CD4-positive, alpha-beta T cell treated with Interleukin-1 beta for 1 hour (primary cell): Measurements from ENCODE around the gene WDR82.

Experiments
- DNase-seq, 2 donors: peaks; one replicate each; pipeline ENCODE4 v3.0.0-alpha.2; 2020 to 2022

Gene WDR82

DNA sequence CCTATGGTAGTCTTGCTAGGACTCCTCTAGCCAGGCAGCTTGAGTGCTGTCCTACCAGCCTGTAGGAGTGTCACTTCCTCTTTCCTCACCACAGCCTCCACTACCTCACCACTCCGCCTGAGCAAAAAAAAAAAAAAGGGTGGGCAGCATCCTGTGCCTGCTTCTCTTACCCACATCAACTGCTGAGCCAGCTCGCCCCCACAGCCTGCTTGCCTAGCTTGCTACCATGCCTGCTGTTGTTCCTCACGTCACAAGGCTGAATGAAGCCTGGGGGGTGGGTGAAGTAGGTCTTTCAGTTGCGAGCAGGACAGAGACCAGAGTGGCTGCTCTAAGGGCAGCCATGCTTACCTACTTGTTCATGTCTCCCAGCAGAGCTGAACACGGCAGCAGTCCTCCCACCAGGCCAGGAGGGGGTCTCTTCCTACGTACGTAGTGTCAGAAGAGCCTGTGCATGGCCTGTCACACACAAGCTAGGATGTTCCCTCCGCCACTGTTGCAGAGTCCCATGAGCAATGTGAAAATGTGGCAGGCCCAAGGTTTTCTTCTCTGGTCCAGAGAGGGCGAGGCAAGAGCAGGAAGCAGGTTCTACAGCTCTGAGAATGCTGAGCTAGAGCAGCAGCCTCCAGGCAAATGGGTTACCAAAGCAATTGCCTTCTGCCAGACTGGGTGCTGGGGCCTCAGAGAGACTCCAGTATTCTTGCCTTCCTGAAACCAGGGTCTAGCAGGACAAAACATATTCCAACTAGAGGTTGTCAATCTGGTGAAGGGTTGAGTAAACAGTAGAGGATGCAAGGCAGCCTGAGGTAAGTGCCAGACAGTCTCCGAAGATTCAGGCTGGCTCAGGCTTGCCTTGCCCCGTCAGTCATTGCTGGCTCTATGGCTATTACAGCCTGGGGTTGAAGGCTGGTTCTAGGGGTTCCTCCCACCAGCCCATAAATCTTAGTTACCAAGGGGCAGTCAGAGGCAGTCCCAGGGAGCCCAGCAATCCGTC, 24.8 kb downstream of the WDR82 start:
- peak; percentile 87 to 90 for DNase-seq

DNA sequence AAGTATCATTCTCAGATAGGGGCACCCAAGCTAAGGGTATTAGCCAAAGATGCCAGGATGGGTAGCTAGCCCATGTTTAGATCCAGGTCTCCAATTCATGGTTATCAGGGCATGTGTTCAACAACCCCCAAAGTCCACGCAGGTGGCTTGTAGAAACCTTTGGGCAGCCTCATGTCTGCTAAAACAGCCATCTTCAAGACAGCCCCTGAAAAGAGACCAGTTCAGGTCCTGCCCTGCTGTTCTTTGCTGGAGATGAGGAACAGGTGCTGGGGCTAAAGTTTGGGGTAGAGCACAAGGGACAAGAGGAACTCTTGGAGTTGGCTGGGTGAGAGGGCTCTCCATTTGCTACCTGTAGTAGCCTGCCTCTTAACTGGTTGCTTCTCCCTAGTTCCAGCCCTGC, 28.3 kb downstream of the WDR82 start:
- DNase-seq = no peak

DNA sequence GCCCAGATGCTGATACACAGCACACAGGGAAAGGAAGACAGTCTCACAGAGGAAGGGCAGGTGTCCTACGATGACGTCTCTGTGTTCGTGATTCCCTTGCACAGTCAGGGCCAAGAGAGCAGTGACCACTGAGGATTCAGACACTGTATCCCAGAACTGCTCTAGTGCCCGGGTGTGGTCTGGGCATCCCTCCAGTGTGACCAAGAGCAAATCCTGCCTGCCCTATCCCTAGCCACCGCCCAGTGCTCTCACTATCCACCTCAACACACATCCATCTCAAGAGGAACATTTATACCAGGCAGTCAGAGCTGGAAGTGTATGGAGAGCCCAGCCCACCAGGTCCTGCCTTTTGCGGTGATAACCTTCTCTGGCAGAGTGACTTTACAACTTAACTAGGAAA, 28.8 kb downstream of the WDR82 start:
- DNase-seq = no peak

DNA sequence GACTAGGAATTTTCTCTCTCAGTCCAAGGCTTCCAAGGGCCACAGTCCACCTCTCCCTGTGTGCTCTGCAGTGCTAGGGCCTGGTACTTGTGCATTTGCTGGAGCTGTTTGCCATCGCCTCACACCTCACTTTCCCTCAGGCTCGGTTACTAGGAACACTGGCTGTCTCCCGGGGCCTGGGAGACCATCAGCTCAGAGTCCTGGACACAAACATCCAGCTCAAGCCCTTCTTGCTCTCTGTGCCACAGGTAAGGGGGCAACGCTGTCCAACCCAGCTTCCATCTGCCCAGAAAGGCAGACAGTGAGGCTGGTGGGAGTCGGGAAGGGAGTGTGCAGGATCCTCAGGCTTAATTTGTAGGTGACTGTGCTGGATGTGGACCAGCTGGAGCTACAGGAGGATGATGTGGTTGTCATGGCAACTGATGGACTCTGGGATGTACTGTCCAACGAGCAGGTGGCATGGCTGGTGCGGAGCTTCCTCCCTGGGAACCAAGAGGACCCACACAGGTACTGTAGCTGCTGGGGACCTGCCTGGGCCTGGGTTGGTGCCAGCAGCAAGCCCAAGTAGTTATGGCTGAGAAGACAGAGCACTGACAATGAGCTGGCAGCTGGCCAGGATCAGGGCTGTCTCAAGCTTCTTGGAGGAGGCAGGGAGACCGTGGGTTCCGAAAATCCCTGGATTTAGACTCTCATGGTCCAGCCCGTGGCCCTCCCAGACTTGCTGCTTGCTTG, 29.5 kb downstream of the WDR82 start:
- no peak for DNase-seq

DNA sequence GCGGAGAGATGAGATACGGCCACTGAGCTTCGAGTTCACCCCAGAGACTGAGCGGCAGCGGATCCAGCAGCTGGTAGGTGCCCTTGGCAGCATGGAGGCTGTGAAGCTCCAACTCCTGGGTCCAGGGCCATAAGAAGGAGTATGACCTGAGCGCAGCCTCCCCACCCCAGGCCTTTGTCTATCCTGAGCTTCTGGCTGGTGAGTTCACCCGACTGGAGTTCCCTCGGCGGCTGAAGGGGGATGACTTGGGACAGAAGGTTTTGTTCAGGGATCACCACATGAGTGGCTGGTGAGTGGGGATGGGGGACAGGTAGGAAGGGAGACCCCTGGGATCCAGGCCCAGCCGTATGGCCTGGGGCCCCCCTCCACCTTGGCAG, 30.3 kb downstream of the WDR82 start:
- DNase-seq = no peak

DNA sequence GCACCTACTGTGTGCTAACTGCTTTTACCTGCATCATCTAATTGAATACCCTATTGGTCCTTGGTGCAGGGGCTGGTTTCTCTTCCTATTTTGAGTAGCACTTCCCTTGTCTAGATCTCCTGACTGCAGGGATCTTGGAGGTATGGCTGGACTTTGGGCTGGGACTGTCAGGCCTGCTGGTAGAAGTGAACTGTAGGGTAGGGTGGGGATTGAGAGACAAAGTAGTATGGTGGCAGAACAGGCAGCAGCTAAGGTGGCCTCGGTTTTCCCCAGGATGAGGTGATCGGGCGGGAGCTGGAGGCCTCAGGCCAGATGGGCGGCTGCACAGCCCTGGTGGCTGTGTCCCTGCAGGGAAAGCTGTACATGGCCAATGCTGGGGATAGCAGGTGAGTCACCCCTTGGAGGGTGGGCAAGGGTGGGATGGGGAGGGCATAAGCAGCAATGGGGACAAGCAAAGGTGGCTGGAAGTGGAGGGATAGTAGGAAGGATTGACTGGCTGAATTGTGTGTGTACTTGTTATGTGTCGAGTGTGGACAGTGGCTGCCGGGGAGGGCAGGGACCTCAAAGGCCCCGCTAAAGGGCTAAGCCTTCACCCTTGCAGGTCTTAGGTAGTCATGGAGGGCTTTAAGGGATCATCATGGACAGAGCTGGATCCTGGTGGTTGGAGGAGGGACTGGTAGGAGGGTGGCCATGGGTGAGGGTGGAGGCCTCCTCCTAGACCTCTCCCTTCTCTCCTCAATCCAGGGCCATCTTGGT, 30.9 kb downstream of the WDR82 start:
- no peak for DNase-seq

DNA sequence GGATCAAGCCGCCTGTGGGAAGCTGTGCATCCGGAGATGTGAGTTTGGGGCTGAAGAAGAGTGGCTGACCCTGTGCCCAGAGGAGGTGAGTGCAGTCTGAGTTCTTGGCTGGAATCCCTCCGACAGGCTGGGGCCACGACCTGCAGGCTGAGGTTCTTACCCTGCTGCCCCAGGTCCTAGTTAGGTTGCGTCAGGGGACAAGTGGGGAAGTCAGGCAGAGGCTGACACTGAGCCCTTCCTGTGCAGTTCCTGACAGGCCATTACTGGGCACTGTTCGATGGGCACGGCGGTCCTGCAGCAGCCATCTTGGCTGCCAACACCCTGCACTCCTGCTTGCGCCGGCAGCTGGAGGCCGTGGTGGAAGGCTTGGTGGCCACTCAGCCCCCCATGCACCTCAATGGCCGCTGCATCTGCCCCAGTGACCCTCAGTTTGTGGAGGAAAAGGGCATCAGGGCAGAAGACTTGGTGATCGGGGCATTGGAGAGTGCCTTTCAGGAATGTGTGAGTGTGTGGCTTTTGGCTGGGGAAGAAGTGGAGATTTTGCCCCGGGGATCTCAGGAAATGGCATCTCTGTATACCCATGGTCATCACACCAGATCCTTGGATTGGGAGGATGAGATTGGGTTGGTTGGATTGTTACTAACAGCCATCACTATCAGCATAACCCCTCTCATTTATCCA, 31.6 kb downstream of the WDR82 start:
- DNase-seq = peak in 1 of 2 donors; percentile 45

DNA sequence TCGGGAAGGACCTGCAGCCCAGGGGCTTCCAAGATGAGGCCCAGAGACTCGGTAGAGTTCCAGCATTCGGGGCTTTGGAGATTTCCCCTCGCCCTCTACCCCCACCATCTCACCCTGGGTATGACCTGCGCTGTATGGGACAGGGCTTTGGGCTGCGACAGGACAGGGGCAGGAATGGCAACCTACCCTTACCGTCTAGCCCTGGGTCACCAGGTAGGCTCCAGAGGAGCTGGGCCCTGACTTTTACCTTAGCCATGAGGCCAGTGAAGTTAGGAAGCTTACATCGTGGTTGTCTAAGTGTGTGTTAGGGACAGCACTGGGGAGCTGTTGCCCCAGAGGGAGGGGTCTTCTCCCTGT, 32.2 kb downstream of the WDR82 start:
- DNase-seq = no peak

DNA sequence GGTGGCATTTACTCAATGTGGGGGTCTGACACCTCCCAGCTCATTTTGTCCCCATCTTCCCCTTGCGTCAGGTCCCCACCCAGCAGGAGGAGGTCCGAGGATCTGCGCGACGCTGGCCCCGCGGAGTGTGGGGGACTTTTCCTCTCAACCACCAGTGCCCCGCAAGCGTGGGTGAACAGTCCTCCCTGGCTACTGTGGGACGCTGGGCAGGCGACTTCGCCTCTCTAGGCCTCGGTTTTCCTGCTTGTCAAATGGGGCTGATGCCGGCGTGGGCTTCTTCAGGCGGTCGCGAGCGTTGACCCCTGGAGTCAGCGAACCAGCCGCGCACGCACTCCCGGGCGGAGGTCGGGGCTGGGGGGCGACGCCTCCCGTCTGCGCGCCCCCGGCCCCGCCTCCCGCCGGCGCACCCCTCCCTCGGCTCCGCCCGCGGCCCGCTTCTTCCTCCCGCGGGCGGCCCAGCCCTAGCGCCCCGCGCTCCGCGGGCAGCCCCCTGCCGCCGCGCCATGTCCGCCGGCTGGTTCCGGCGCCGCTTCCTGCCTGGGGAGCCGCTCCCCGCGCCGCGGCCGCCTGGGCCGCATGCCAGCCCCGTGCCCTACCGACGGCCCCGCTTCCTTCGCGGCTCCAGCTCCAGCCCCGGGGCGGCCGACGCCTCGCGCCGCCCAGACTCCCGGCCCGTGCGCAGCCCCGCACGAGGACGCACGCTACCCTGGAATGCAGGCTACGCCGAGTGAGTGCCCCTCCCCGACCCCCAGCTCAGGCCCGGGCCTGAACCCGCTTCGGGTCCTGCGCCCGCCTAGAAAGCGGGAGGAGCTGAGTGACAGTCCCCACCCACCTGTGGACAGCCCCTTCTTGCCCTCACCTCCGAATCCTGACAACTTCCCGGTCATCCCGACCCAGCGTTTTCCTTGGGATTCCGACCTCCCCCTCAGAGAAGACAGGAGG, 32.9 kb downstream of the WDR82 start, which contains the start of gene PPM1M:
Gene PPM1M (plus strand): TSS at position 438 of the 942 bp plus-strand sequence. CDS start 66 bp downstream, at position 504.
- peak; percentile 72 to 79 for DNase-seq

DNA sequence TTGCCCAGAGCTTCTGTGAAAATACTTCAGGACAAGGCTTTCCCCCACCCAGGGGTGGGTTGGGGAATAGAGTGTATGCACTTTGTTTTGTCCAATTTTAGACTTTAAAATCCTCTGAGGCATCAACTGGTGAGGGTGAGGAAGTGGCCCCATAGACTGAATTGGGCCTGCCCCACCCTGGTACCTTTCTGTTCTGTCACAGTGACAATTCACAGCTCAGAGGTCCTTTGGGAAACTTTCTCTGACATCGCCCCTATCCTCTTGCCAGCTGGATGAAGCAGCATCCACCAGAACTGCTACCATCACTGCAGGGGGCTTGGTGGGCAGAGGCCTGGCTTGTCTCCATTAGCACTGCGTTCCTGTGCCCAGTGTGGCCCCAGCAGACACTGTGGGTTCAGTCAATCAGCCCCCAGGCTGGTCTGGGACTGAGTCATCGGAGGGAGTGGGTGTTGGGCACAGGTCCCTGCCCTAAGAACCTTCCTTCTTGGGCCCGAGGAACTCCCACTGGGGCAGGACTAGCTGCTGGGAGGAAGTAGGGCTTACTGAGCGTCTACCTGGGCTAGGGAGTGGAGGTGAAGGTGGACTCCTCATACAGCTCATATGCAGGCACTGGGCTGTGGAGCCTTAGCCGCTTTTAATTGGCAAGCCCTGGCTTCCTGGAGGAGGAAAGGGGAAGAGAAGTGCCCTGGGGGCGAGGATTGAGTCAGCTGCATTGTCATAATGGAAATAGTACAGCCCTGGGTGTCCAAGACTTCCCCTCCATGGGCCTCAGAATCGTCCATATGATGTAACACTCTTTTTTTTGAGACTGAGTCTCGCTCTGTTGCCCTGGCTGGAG, 34.4 kb downstream of the WDR82 start:
- DNase-seq = peak in 1 of 2 donors; percentile 70

DNA sequence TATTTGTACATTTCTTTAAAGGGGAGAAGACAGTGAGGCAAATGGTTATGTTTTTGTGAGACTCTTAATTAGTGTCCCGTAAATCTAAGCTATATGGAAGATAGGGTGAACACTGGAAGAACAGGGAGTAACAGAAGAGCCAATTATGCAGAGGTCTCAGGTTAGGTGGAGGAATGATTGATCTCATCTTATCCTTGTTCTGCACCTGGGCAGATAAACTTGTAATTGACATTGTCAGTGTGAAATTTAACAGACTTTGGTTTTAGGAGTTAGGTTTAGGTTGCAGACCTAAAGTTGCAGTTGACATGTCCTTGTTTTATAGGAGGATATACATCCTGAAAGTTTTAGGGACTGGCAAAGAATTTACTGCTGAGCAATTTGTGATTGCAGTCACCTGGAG, 36.4 kb downstream of the WDR82 start:
- no peak for DNase-seq

DNA sequence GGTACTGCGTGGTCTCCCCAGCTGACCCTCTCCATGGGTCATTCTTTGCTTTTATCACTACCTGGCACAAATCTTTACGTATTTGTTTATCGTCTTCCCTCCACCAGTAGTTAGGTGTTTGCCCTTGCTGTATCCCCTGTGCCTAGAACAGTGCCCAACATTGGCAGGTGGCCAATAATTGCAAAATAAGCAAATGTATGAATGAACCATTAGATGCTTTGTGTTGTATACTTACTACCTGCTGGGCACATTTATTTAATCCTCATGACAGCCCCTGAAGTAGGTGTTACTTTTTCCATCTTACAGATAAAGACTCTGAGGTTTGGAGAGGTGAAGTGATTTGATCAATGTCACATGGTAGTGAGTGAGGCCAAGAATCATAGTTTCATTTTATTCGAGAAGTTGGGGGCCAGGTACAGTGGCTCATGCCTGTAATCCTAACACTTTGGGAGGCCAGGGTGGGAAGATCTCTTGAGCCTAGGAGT, 37.5 kb downstream of the WDR82 start:
- DNase-seq = no peak

DNA sequence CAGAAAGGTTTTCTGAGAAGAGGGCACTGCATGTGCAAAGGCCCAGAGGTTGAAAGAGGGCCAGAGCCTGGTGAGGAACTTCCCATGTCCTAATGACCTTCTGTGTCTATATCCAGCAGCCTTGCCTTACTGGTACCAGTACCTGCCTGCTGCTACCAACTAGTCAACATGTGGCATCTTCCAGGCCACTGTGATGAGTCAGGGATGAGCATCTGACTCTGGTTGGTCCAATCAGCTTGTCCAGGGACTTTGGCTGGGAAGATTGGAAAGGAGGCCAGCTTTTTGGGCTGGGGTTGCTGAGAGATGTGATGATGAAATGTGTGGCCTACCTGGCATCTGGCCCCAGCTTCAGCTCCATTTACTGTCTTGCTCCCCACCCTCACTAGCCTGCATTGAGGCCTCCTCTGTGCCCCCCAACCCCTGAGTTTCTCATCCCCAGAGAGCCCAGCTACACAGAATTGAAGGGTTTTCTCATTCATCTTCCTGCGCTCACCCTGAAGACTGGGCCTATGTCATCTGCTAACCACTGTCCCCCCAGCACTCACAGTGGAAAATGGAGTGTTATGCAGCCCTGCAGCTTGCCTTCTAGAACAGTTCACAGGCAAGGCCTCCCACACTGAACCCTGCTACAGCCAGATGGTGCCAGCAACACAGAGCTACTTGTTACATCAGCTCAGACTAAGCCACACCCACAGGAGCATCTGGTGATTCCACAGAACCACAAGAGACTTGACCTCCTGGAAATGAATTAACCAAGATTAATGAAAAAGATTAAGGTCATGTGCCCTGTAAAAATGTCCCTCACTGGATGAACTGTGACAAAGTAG, 38.2 kb downstream of the WDR82 start:
- DNase-seq = peak; percentile 58 to 63

DNA sequence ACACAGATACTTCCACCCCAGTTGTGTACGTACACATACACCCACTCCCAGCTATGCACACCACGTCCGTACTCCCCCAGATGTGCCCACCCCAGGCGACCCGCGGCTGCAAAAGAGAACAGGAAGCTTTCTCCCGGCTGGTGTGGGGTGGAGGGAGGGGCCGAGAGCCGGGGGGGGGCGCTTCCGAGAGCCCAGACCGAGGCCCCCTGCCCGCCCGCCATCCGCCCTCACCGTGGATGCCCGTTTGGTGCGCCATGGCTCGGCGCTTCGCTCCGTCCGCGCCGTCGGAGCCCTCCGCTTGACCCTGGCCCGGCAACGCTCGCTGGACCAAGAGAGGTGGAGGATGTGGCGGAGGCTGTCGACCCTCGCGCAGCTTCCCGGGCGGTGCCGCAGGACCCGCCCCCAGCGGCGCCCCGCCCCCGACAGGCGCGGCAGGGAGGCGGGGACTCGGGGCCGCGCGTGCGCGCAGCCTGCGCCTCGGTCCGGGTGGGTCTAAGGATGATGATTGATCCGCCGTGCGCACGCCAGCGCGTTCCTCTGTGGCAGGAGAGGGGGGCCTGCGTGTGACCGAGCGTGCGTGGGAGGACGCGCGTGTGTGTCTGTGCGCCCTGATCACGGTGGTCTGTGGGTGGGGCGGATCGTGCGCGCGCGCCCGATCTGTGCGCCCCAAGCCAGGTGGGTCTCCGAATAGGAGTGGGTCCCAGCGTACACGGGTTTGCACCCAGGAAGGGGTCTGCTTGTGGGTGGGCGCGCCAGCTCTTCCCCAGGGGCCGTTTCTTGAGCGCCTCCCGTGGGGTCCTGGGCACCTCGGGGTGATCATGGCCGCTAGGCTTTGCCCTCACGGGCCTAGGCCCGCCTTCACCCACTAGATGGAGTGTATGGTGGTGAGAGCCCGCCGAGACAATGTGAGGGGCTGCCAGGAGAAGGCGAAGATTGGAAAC, 39.4 kb downstream of the WDR82 start, which contains the start of gene TWF2:
Gene TWF2 (minus strand): TSS at position 398 of the 941 bp plus-strand sequence. CDS start 142 bp downstream, at position 256.
- peak; percentile 87 for DNase-seq

DNA sequence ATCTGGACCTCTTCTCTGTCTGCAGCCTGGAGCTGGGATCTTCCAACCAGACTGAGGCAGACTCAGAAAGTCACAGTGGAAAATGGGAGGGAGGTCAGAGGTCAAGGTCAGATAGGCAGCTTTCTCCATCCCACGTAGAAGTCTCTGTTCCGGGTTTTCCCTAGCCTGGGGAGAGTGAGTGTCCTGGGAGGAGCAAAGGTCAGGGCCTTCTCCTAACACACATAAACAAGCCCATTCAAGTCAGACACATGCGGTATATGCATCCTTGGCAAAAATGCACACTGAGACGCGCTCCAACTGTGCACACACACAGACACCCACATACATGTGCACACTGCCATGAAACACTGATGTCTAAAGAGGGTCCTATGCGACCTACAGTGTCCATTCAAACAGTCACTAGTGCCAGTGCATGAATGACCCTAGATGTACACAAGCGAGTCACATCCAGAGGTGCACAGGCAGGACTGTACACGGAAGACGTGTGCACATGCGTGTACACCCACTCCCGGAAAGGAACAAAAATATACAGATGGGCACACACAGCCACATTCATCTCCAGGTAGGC, 40.2 kb downstream of the WDR82 start:
- DNase-seq = no peak

DNA sequence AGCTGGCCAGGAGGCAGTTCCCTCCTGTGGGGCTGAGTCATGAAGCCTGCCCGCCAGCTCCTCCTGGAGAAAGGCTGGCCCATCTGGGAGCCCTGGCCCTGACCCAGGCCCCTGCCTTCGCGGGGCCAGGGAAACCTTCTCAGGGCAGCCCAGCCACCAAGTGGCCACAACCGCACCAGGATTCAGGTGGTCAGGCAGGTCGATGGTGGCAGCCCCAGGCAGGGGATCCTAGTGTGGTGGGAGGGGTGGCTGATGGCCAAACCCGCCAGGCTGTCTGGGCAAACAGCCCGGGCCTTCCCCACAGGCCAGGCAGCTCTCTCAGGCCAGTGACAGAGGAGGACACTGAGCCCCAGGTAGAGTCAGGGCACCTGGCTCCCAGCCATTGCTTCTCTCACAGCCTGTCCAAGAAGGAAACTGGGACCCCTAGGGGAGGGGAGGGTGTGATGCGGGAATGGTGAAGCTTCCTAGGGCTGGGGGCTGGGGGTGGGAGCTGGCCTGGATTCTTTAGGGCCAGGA, 40.7 kb downstream of the WDR82 start:
- DNase-seq = peak in 1 of 2 donors; percentile 62

DNA sequence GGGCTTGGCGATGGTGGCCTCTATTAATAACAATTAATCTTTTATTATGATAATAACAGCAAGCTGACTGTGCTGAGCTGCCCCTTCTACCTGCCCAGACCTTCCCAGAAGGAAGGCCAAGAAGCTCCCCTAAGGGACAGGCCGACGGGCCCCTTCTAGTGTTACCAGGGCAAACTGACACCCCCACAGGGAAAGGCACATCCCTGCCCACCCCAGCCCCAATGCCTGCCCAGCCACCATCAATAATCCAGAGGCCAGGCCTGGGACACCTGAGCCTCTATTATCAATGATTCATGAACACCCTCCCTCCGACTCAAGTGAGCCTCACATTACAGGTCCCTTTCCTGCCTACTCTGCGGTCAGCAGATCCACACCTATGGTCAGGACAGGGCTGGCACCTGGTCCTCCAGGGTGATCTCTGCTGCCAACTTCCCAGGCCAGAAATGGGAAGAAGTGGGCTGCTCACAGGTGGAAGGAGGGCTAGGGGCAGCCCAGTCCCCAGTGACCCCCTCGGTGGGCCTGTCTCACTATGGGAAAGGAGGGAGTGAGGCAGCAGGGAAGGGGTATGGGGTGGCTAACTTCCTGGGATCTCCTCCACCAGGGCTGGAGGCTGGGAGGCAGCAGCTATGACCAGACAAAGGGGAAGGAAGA, 41.3 kb downstream of the WDR82 start:
- no peak for DNase-seq
